Measurements from ENCODE around the gene CYBB.
"Not testable (repeated sequence)": the region's sequence is repeated elsewhere in the genome, so short reads cannot be mapped to it uniquely, and the experiment has no call there.

CYBB gene

GRCh38 chrX:37765507-37765906 is 14.4 kb upstream of the CYBB start:
- no peak for DNase-seq (ENCODE audit: low read depth in 2 of 2)
- no peak overlapping the region for H3K4me3 ChIP-seq (replicated peaks in 1 of 2; ENCODE audit: low read depth in 2 of 2, low read length in 2 of 2)
- TF ChIP-seq, protein P1, sequence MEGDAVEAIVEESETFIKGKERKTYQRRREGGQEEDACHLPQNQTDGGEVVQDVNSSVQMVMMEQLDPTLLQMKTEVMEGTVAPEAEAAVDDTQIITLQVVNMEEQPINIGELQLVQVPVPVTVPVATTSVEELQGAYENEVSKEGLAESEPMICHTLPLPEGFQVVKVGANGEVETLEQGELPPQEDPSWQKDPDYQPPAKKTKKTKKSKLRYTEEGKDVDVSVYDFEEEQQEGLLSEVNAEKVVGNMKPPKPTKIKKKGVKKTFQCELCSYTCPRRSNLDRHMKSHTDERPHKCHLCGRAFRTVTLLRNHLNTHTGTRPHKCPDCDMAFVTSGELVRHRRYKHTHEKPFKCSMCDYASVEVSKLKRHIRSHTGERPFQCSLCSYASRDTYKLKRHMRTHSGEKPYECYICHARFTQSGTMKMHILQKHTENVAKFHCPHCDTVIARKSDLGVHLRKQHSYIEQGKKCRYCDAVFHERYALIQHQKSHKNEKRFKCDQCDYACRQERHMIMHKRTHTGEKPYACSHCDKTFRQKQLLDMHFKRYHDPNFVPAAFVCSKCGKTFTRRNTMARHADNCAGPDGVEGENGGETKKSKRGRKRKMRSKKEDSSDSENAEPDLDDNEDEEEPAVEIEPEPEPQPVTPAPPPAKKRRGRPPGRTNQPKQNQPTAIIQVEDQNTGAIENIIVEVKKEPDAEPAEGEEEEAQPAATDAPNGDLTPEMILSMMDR (IDR thresholded peaks at IDR 0.05; ENCODE audit: low read depth, low read length), result no peak

DNA sequence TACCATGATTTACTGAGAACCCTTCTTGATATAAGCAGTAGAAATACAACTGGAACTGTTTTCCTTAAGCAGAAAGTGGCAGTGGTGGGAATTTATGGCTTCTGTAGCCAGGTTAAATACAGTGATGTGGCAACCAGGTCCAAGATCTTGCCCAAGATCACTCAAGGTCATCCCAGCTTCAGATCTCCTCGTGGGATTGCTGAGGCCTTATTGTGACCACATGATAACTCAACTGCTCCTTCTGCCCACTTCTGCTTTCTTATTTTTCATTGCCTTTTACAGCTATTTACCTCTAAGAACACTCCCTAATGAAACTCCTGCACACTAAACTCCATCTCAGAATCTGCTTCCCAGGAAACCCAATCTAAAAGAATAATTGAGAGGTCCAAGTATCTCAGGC is 12.4 kb upstream of the CYBB start:
- TF ChIP-seq, protein P1 (IDR thresholded peaks at IDR 0.05; ENCODE audit: low read depth, low read length), result no peak
- no peak for DNase-seq (ENCODE audit: low read depth in 2 of 2)
- no peak overlapping the region for H3K4me3 ChIP-seq (replicated peaks in 1 of 2; ENCODE audit: low read depth in 2 of 2, low read length in 2 of 2)

DNA sequence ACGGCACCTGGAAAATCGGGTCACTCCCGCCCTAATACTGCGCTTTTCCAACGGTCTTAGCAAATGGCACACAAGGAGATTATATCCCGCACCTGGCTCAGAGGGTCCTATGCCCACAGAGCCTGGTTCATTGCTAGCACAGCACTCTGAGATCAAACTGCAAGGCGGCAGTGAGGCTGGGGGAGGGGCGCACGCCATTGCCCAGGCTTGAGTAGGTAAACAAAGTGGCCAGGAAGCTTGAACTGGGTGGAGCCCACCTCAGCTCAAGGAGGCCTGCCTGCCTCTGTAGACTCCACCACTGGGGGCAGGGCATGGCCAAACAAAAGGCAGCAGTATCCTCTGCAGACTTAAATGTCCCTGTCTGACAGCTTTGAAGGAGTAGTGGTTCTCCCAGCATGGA is 11.0 kb upstream of the CYBB start:
- H3K4me3 ChIP-seq (replicated peaks in 1 of 2; ENCODE audit: low read depth in 2 of 2, low read length in 2 of 2); DNase-seq (ENCODE audit: low read depth in 2 of 2): not testable (repeated sequence)

DNA sequence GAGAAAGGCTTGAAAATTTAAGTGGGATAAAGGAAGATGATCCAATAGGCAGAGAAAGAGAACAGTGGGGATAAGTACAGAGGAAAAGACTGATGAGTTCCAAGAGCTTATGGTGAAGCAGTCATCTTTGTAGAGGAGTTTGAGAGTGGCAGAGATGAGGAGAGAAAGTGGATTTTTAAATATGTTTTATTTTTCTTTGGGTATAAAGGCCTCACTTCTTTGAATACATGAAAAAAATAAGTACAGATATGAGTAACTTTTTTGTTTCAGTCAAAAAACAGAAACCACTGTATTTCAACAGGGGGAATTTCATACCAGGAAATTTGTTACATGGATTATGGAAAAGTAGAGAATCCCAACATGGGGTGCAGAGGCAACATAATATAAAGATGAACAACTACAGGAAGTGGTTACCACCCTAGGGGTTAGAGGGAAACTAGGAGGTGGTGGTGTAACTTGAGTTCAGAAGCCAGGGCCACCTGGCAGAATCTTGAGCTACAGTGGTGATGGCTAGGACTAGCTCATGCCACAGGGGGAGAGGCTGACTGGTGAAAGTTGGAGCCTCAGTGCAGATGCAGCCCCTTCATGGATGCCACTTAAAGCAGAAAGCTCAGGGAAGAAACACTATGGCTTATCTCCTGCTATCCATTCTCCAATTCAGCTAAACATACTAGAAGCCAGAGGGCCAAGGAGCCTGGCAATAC is 3.4 kb upstream of the CYBB start:
- TF ChIP-seq, protein P1 (IDR thresholded peaks at IDR 0.05; ENCODE audit: low read depth, low read length), result no peak
- H3K4me3 ChIP-seq (replicated peaks in 1 of 2; ENCODE audit: low read depth in 2 of 2, low read length in 2 of 2), result no peak overlapping the region
- DNase-seq (ENCODE audit: low read depth in 2 of 2), result no peak

DNA sequence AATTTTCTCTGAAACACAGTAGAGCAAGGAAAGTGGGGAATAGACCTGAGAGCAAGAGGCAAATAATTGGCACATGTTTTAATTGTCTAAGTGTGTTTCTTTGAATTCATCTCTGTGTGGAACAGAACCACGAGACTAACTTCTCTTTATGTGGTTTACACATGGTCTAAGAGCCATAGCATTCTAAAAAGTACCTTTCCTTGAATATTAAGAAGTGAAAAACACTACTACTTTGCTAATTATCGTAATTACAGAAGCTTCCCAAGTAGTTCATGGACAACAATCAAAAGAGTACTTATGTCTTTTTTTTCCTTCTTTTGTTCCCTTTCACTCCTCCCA is 2.9 kb upstream of the CYBB start:
- no peak for DNase-seq (ENCODE audit: low read depth in 2 of 2)
- TF ChIP-seq, protein P1 (IDR thresholded peaks at IDR 0.05; ENCODE audit: low read depth, low read length), result no peak
- H3K4me3 ChIP-seq (replicated peaks in 1 of 2; ENCODE audit: low read depth in 2 of 2, low read length in 2 of 2), result no peak overlapping the region

DNA sequence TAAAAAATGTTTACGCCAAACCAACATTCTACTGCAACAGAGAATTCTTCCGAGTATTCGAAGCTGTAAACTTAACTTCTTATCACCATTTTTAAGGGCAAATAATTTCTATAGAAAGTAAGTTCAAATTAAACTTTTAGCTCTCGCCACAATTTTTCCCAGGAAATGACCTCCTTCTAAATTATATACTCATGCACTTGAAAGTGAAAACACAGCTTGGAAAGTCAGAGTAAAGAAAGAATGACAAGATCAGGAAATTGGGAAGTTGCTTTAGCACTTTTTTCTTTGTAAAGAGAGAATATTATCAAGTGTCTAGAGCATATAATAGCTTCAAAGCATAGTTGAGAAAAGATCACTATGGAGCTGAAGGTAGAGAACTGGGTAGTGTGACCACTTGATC is 1.2 kb downstream of the CYBB start:
- no peak overlapping the region for H3K4me3 ChIP-seq (replicated peaks in 1 of 2; ENCODE audit: low read depth in 2 of 2, low read length in 2 of 2)
- no peak for DNase-seq (ENCODE audit: low read depth in 2 of 2)
- TF ChIP-seq, protein P1 (IDR thresholded peaks at IDR 0.05; ENCODE audit: low read depth, low read length), result no peak

GRCh38 chrX:37781814-37782213 is 2.0 kb downstream of the CYBB start:
- TF ChIP-seq, protein P1 (IDR thresholded peaks at IDR 0.05; ENCODE audit: low read depth, low read length), result no peak
- no peak for DNase-seq (ENCODE audit: low read depth in 2 of 2)
- H3K4me3 ChIP-seq (replicated peaks in 1 of 2; ENCODE audit: low read depth in 2 of 2, low read length in 2 of 2), result no peak overlapping the region
